Colonic mucosa (tissue), 4 donors: ENCODE results near the gene POP7. TPM values are rescaled to one million over a fixed set of nuclear protein-coding genes. Genes with fewer than 3 reads are reported as not detected.

Experiments
- DNase-seq: peaks from one replicate; pipeline ENCODE4 v3.0.0-alpha.2; 2020
- H3K27ac ChIP-seq: fragments of 200-600 bp; one replicate; pipeline ENCODE4 v1.8.0; 2021
- H3K27me3 ChIP-seq: fragments of 200-600 bp; one replicate; pipeline ENCODE4 v1.8.0; 2021
- H3K36me3 ChIP-seq: fragments of 200-600 bp; one replicate; pipeline ENCODE4 v1.8.0; 2021
- H3K4me1 ChIP-seq: fragments of 200-600 bp; one replicate; pipeline ENCODE4 v1.8.0; 2021; ENCODE audit warnings: mild to moderate bottlenecking
- H3K4me3 ChIP-seq: fragments of 200-600 bp; one replicate; pipeline ENCODE4 v1.8.0; 2021
- H3K9ac ChIP-seq, 2 donors: one replicate each; pipeline ENCODE4 v1.7.0; 2013; ENCODE audit warnings: control low read depth in 2 of 2, low read depth in 2 of 2, low read length in 2 of 2
- H3K9me3 ChIP-seq: fragments of 200-600 bp; one replicate; pipeline ENCODE4 v1.8.0; 2021
- intact Hi-C: fragments of 100-400 bp; cut with DNase I; formaldehyde crosslinking; loops from one replicate; pipeline ENCODE4 v1.14.1; 2022
- total RNA-seq, 2 donors: library from RNA; stranded (reverse); fragmentation: NEBNext Ultra II Directional in 1 of 2; extraction: Animal tissue kit (Norgen Biotek cat#: 25700) in 1 of 2; gene quantifications; one replicate each; pipeline ENCODE4 v1.2.1, GENCODE V29; 2021
- TF ChIP-seq, protein P1 (sequence below): fragments of 200-600 bp; IDR thresholded peaks from one replicate; pipeline ENCODE4 v1.8.0; 2022; ENCODE audit warnings: antibody characterized with exemption, mild to moderate bottlenecking
- donor health status: healthy.
- donor health status: DM: no; HTN: no; CAD: no.
- donor health status: DM: no; HTN: no; CAD: no.

Gene POP7
- total RNA-seq, 2 donors from 2014 or later, result 28.8 to 43.4 TPM

DNA sequence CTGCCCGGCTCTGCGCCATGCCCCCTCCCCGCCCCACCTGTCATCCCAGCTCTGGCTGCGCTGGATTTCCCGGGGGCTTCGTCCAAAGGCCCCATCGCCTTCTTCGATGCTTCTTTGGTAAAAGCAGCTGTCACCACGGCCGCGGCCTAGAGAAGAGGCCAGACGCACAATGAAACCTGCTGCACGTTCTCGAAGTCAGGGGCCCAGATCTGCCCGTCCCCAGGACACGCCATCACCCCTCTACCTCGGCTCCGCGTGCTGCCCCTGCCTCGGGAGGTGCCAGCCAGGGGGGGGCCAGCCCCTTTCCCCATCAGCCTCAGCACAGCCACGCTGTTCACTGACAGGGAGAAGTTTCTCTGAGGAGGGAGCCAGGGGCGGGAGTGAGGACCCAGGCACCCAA lies 18.7 kb upstream of the POP7 start:
- no peaks in the 10 kb centered on the region for H3K27me3 ChIP-seq
- peaks cover 19% of the 10 kb centered on the region for H3K36me3 ChIP-seq
- intact Hi-C loops, result no loop called here
- H3K4me1 ChIP-seq, result peaks cover 11% of the 10 kb centered on the region
- no peak overlapping the region for H3K27ac ChIP-seq
- TF ChIP-seq, protein P1, sequence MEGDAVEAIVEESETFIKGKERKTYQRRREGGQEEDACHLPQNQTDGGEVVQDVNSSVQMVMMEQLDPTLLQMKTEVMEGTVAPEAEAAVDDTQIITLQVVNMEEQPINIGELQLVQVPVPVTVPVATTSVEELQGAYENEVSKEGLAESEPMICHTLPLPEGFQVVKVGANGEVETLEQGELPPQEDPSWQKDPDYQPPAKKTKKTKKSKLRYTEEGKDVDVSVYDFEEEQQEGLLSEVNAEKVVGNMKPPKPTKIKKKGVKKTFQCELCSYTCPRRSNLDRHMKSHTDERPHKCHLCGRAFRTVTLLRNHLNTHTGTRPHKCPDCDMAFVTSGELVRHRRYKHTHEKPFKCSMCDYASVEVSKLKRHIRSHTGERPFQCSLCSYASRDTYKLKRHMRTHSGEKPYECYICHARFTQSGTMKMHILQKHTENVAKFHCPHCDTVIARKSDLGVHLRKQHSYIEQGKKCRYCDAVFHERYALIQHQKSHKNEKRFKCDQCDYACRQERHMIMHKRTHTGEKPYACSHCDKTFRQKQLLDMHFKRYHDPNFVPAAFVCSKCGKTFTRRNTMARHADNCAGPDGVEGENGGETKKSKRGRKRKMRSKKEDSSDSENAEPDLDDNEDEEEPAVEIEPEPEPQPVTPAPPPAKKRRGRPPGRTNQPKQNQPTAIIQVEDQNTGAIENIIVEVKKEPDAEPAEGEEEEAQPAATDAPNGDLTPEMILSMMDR, result no peak
- DNase-seq, result no peak
- no peaks in the 10 kb centered on the region for H3K9me3 ChIP-seq
- H3K9ac ChIP-seq, result no peak overlapping the region
- H3K4me3 ChIP-seq, result no peak overlapping the region

GRCh38 chr7:100687751-100688300 lies 18.1 kb upstream of the POP7 start:
- H3K9ac ChIP-seq, result no peak overlapping the region
- intact Hi-C loops, result no loop called here
- no peak overlapping the region for H3K4me3 ChIP-seq
- TF ChIP-seq, protein P1, result no peak
- no peaks in the 10 kb centered on the region for H3K27me3 ChIP-seq
- H3K27ac ChIP-seq, result no peak overlapping the region
- peaks cover 17% of the 10 kb centered on the region for H3K4me1 ChIP-seq
- no peak for DNase-seq
- H3K36me3 ChIP-seq, result peaks cover 15% of the 10 kb centered on the region
- H3K9me3 ChIP-seq, result no peaks in the 10 kb centered on the region

GRCh38 chr7:100688326-100688860 lies 17.5 kb upstream of the POP7 start:
- TF ChIP-seq, protein P1, result no peak
- Histone ChIP-seq H3K4me3 (no peak overlapping the region), H3K9ac (no peak overlapping the region), H3K9me3 (no peaks in the 10 kb centered on the region), H3K27ac (no peak overlapping the region), H3K36me3 (peaks cover 14% of the 10 kb centered on the region), H3K4me1 (peaks cover 19% of the 10 kb centered on the region), H3K27me3 (no peaks in the 10 kb centered on the region)
- DNase-seq, result no peak
- intact Hi-C loops, result no loop called here

DNA sequence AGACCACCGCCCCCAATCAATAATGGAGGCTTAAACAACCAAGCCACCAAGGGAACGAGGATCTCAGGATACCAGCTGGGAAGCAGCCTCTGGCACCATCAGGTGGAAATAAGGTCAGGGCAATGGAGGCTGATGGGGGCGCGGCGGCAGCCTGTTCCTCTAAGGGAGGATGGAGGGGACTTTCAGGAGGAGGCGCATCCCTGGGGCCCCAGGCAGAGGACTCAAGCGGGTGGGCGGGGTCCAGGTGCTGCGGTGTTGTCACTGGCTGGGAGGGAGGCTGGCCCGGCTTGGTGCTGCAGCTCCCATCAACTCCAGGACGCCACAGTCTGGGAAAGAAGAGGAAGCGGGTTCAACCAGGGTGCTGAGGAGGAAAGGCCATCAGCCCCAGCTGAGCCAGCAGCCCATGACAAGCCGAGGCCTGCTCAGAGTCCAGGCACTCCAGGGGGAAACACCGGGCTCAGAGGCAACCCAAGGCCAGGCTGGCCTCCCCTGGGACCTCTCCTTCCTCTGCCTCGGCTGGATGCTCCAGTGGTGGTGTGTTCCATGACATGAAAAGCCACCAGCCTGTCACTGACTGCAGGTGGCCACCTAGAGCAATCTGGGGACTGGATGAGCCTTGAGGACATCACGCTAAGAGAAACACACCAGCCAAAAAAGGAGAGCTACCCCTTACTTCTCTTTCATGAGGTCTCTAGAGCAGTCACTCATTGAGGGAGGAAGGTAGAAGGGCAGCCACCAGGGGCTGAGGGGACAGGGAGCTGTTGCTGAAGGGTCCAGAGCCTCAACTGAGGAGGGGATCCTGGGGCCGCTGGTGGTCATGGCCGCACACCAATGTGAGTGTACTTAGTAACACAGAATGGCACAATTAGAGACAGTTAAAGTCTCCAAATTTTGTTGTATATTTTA lies 16.4 kb upstream of the POP7 start:
- H3K27ac ChIP-seq, result no peak overlapping the region
- TF ChIP-seq, protein P1, result no peak
- H3K9me3 ChIP-seq, result no peaks in the 10 kb centered on the region
- H3K4me1 ChIP-seq, result peaks cover 19% of the 10 kb centered on the region
- intact Hi-C loops, result loop anchor here (5.0 kb wide), 1 partner anchor 222 kb away; no protein-coding TSS in a partner anchor
- no peaks in the 10 kb centered on the region for H3K27me3 ChIP-seq
- no peak overlapping the region for H3K9ac ChIP-seq
- H3K4me3 ChIP-seq, result no peak overlapping the region
- H3K36me3 ChIP-seq, result peaks cover 10% of the 10 kb centered on the region
- no peak for DNase-seq

- Histone ChIP-seq H3K4me3 (peak overlapping the region; percentile 87), H3K9me3 (no peaks in the 10 kb centered on the region), H3K36me3 (peaks cover 10% of the 10 kb centered on the region), H3K4me1 (peaks cover 19% of the 10 kb centered on the region), H3K27ac (no peak overlapping the region), H3K9ac (peak overlapping the region in 1 of 2 donors; percentile 66), H3K27me3 (no peaks in the 10 kb centered on the region)
- TF ChIP-seq, protein P1, result peak; percentile 90
- intact Hi-C loops, result loop anchor here (1.0 to 5.0 kb wide), 2 partner anchors 128 to 225 kb away; no protein-coding TSS in a partner anchor
- DNase-seq, result peak; percentile 88
Observed at GRCh38 chr7:100691676-100692577, 14.0 kb upstream of the POP7 start.
